DND-41 (cell line): ENCODE data around the gene UGT8.
"Not testable (repeated sequence)": the region's sequence is repeated elsewhere in the genome, so short reads cannot be mapped to it uniquely, and the experiment has no call there.

ENCODE experiments used
- ATAC-seq: fragments of 200-7000 bp; cut with Tn5 transposase; 3 replicates; pipeline ENCODE4 v1.9.1; 2021; ENCODE audit warnings: low read depth; ENCODE audit not compliant: insufficient read depth
- DNase-seq: peaks from one replicate; pipeline ENCODE4 v3.0.0-alpha.2; 2020
- H2AFZ ChIP-seq: 2 replicates; pipeline ENCODE4 v1.6.0; 2012; ENCODE audit warnings: low read depth, low read length
- H3K27ac ChIP-seq: 2 replicates; pipeline ENCODE4 v1.5.1; 2012; ENCODE audit warnings: low read length, inconsistent platforms
- H3K27me3 ChIP-seq: fragments of 200-600 bp; sonication (generic); 2 replicates; pipeline ENCODE4 v1.6.0; 2012; ENCODE audit warnings: low read length, mild to moderate bottlenecking, inconsistent platforms; ENCODE audit not compliant: insufficient read depth, poor library complexity
- H3K36me3 ChIP-seq: 2 replicates; pipeline ENCODE4 v1.5.1; 2012; ENCODE audit warnings: low read length, inconsistent platforms; ENCODE audit not compliant: insufficient read depth
- H3K4me1 ChIP-seq: 2 replicates; pipeline ENCODE4 v1.5.1; 2012; ENCODE audit warnings: mild to moderate bottlenecking, low read length; ENCODE audit not compliant: insufficient read depth
- H3K4me2 ChIP-seq: 2 replicates; pipeline ENCODE4 v1.6.0; 2012; ENCODE audit warnings: mild to moderate bottlenecking, moderate library complexity, low read length, inconsistent platforms; ENCODE audit not compliant: insufficient read depth
- H3K4me3 ChIP-seq, 2 experiments: fragments of 200-600 bp in 1 of 2; shearing (Covaris generic) in 1 of 2; 2 replicates each; pipeline ENCODE4 v1.5.1; 2012 to 2016; ENCODE audit warnings: inconsistent platforms in 2 of 2, low read length in 2 of 2, mild to moderate bottlenecking in 2 of 2, low read depth in 1 of 2, moderate library complexity in 1 of 2
- H3K79me2 ChIP-seq: 2 replicates; pipeline ENCODE4 v1.6.0; 2012; ENCODE audit warnings: low read length, inconsistent platforms; ENCODE audit not compliant: insufficient read depth
- H3K9ac ChIP-seq: 2 replicates; pipeline ENCODE4 v1.6.0; 2012; ENCODE audit warnings: low read depth, mild to moderate bottlenecking, inconsistent platforms, low read length, moderate library complexity
- H3K9me3 ChIP-seq: 2 replicates; pipeline ENCODE4 v1.5.1; 2012; ENCODE audit warnings: low read length, moderate library complexity, mild to moderate bottlenecking, inconsistent platforms; ENCODE audit not compliant: insufficient read depth, severe bottlenecking
- H4K20me1 ChIP-seq: 2 replicates; pipeline ENCODE4 v1.6.0; 2012; ENCODE audit warnings: low read length; ENCODE audit not compliant: insufficient read depth
- CTCF ChIP-seq: IDR thresholded peaks from 2 replicates; pipeline ENCODE4 v1.5.1; 2012; ENCODE audit warnings: borderline replicate concordance, low read length, moderate library complexity, mild to moderate bottlenecking; ENCODE audit not compliant: poor library complexity, severe bottlenecking; ENCODE audit errors: extremely low read depth
- EZH2 ChIP-seq: IDR thresholded peaks from 3 replicates; pipeline ENCODE4 v1.6.1; 2012; ENCODE audit warnings: borderline replicate concordance, low read depth, mild to moderate bottlenecking, moderate library complexity, low read length, inconsistent platforms; ENCODE audit not compliant: severe bottlenecking

The UGT8 gene

GRCh38 chr4:114615435-114615834, 16.8 kb downstream of the UGT8 start:
- Histone ChIP-seq H4K20me1 (no peaks in the 10 kb centered on the region), H3K27me3 (no peaks in the 10 kb centered on the region), H3K27ac (no peak overlapping the region), H3K4me2 (no peak overlapping the region), H3K36me3 (no peaks in the 10 kb centered on the region), H3K9ac (no peak overlapping the region), H3K9me3 (no peaks in the 10 kb centered on the region), H3K79me2 (no peaks in the 10 kb centered on the region), H2AFZ (no peak overlapping the region), H3K4me1 (no peaks in the 10 kb centered on the region), H3K4me3 (no peak overlapping the region)
- DNase-seq, result no peak
- ATAC-seq, result no peak
- no peak for TF ChIP-seq CTCF
- no peak for TF ChIP-seq EZH2

- not testable (repeated sequence) for H3K27me3 ChIP-seq, H2AFZ ChIP-seq, H3K4me3 ChIP-seq, H3K4me2 ChIP-seq, H4K20me1 ChIP-seq, DNase-seq, H3K4me1 ChIP-seq, H3K36me3 ChIP-seq, H3K27ac ChIP-seq, H3K9ac ChIP-seq, H3K9me3 ChIP-seq, H3K79me2 ChIP-seq, ATAC-seq
Measured at GRCh38 chr4:114616036-114616435, 17.4 kb downstream of the UGT8 start.

- H3K9me3 ChIP-seq, result no peaks in the 10 kb centered on the region
- no peaks in the 10 kb centered on the region for H3K4me1 ChIP-seq
- no peak overlapping the region for H3K27ac ChIP-seq
- ATAC-seq (no peak), DNase-seq (no peak)
- no peaks in the 10 kb centered on the region for H4K20me1 ChIP-seq
- H3K36me3 ChIP-seq, result no peaks in the 10 kb centered on the region
- TF ChIP-seq CTCF (no peak), EZH2 (no peak)
- H3K9ac ChIP-seq, result no peak overlapping the region
- no peaks in the 10 kb centered on the region for H3K27me3 ChIP-seq
- H3K4me2 ChIP-seq, result no peak overlapping the region
- H3K79me2 ChIP-seq, result no peaks in the 10 kb centered on the region
- no peak overlapping the region for H3K4me3 ChIP-seq
- no peak overlapping the region for H2AFZ ChIP-seq
Measured at GRCh38 chr4:114626196-114626595, 27.6 kb downstream of the UGT8 start.

- Histone ChIP-seq H3K9ac (no peak overlapping the region), H3K27me3 (no peaks in the 10 kb centered on the region), H3K9me3 (no peaks in the 10 kb centered on the region), H3K36me3 (no peaks in the 10 kb centered on the region), H3K27ac (no peak overlapping the region), H4K20me1 (no peaks in the 10 kb centered on the region), H3K79me2 (no peaks in the 10 kb centered on the region), H3K4me1 (no peaks in the 10 kb centered on the region), H2AFZ (no peak overlapping the region), H3K4me2 (no peak overlapping the region), H3K4me3 (no peak overlapping the region)
- ATAC-seq, result no peak
- DNase-seq, result no peak
- no peak for TF ChIP-seq EZH2
- no peak for TF ChIP-seq CTCF
Measured at GRCh38 chr4:114636192-114636935, 37.8 kb downstream of the UGT8 start.
